ENCODE measurements around the gene WNK2.

Gene WNK2

DNA sequence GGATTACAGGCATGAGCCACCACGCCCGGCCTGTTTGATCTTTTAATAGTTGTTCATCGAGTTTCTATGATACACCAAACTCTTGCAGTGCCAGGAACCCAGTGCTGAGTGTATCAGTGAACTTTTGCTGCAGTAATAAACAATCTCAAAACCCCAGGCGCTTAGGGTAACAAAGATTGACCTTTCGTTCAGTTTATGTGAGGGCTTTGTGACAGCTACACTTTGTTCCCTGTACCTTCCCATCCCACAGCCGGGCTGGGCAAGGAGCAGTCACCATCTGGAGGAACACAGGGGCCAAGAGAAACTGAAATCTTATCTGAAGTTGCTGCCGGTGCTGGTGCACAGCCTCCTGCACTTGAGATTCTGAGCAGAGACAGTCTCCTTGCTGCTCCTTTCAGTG, 17.2 kb upstream of the WNK2 start:
- no peak for DNase-seq (ENCODE audit: insufficient read length, low spot score)
- no peak for FAIRE-seq
- TF ChIP-seq, protein P1, sequence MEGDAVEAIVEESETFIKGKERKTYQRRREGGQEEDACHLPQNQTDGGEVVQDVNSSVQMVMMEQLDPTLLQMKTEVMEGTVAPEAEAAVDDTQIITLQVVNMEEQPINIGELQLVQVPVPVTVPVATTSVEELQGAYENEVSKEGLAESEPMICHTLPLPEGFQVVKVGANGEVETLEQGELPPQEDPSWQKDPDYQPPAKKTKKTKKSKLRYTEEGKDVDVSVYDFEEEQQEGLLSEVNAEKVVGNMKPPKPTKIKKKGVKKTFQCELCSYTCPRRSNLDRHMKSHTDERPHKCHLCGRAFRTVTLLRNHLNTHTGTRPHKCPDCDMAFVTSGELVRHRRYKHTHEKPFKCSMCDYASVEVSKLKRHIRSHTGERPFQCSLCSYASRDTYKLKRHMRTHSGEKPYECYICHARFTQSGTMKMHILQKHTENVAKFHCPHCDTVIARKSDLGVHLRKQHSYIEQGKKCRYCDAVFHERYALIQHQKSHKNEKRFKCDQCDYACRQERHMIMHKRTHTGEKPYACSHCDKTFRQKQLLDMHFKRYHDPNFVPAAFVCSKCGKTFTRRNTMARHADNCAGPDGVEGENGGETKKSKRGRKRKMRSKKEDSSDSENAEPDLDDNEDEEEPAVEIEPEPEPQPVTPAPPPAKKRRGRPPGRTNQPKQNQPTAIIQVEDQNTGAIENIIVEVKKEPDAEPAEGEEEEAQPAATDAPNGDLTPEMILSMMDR (IDR thresholded peaks at IDR 0.05; ENCODE audit: insufficient read depth, missing control alignments) = no peak

- no peak for FAIRE-seq
- TF ChIP-seq, protein P1 (IDR thresholded peaks at IDR 0.05; ENCODE audit: insufficient read depth, missing control alignments) = no peak
- no peak for DNase-seq (ENCODE audit: insufficient read length, low spot score)
Observed at GRCh38 chr9:93167185-93167584, 16.8 kb upstream of the WNK2 start.

GRCh38 chr9:93167838-93168237, 16.1 kb upstream of the WNK2 start:
- FAIRE-seq (no peak), DNase-seq (ENCODE audit: insufficient read length, low spot score) (no peak)
- TF ChIP-seq, protein P1 (IDR thresholded peaks at IDR 0.05; ENCODE audit: insufficient read depth, missing control alignments) = no peak

DNA sequence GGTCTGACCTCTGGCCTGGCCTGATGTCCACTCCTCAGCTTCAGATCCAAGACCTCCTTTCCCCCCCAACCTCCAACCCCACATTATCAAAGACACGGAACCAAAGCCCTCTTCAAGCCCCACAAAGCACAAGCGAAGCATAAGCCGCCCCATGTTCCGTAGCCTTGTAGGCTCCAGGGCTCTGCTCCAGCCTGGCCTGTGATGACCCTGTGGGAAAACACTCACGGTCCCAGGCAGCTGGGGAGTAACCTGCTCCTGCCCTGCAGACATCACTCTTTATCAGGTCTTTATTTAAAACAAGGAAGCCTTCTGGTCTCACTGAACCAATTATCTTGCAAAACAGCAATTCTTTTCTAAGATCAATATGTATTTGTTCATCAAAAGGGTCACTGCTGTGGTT, 15.4 kb upstream of the WNK2 start:
- TF ChIP-seq, protein P1 (IDR thresholded peaks at IDR 0.05; ENCODE audit: insufficient read depth, missing control alignments) = no peak

DNA sequence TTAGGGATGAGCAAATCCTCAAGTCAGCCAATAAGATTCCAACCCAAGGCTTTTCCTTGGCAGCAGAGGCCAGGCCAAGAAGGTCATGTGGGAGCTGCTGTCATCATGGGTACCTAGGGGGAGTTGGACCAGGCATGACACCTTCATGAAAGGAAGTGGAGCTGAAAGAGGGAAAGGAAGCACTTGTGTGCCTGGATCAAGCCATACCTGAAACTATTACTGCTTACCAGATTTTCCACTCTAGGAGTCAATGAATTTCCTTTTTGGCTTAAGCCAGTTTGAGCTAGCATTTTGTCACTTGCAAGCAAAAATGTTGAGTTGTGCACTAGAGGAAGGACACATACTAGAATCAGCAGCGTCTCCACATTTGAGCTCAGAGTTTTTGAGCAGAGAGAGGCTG, 14.5 kb upstream of the WNK2 start:
- DNase-seq (ENCODE audit: insufficient read length, low spot score) = no peak
- FAIRE-seq = no peak
- TF ChIP-seq, protein P1 (IDR thresholded peaks at IDR 0.05; ENCODE audit: insufficient read depth, missing control alignments) = no peak

More for the DNA sequence above, 15.4 kb upstream of the WNK2 start:
- FAIRE-seq = no peak
- DNase-seq (ENCODE audit: insufficient read length, low spot score) = no peak

- no peak for DNase-seq (ENCODE audit: insufficient read length, low spot score)
- TF ChIP-seq, protein P1 (IDR thresholded peaks at IDR 0.05; ENCODE audit: insufficient read depth, missing control alignments) = no peak
- FAIRE-seq = no peak
Observed at GRCh38 chr9:93170571-93170970, 13.4 kb upstream of the WNK2 start.

GRCh38 chr9:93171261-93171990, 12.5 kb upstream of the WNK2 start:
- FAIRE-seq = no peak
- TF ChIP-seq, protein P1 (IDR thresholded peaks at IDR 0.05; ENCODE audit: insufficient read depth, missing control alignments) = no peak
- no peak for DNase-seq (ENCODE audit: insufficient read length, low spot score)
